ENCODE results near the gene DUSP9.

Gene DUSP9

GRCh38 chrX:153625271-153626024, 21.6 kb upstream of the DUSP9 start:
- Histone ChIP-seq H3K4me3 (replicated peaks; ENCODE audit: insufficient read depth, low read length) (no peak overlapping the region), H3K27ac (replicated peaks) (no peak overlapping the region), H3K27me3 (ENCODE audit: insufficient read depth, poor library complexity, severe bottlenecking) (no peaks in the 10 kb centered on the region)
- no peak for TF ChIP-seq SPI1 (IDR thresholded peaks at IDR 0.05; ENCODE audit: borderline replicate concordance, low read depth)
- no peak for TF ChIP-seq CTCF (IDR thresholded peaks at IDR 0.05; ENCODE audit: insufficient read depth, low read length)
- no peak for TF ChIP-seq GABPA (IDR thresholded peaks at IDR 0.05; ENCODE audit: low read depth)
- DNase-seq (ENCODE audit: low read depth in 1 of 2, low spot score in 1 of 2), result no peak

- TF ChIP-seq GABPA (IDR thresholded peaks at IDR 0.05; ENCODE audit: low read depth) (no peak), CTCF (IDR thresholded peaks at IDR 0.05; ENCODE audit: insufficient read depth, low read length) (no peak), SPI1 (IDR thresholded peaks at IDR 0.05; ENCODE audit: borderline replicate concordance, low read depth) (no peak), POLR2AphosphoS5 (IDR thresholded peaks at IDR 0.05; ENCODE audit: low read depth) (no peak), REST (IDR thresholded peaks at IDR 0.05; ENCODE audit: insufficient replicate concordance, low read depth) (no peak)
- H3K27me3 ChIP-seq (ENCODE audit: insufficient read depth, poor library complexity, severe bottlenecking), result no peaks in the 10 kb centered on the region
Observed at GRCh38 chrX:153626025-153626633, 20.9 kb upstream of the DUSP9 start.

GRCh38 chrX:153626863-153627674, 19.9 kb upstream of the DUSP9 start:
- H3K4me3 ChIP-seq (replicated peaks; ENCODE audit: insufficient read depth, low read length), result no peak overlapping the region
- no peaks in the 10 kb centered on the region for H3K27me3 ChIP-seq (ENCODE audit: insufficient read depth, poor library complexity, severe bottlenecking)
- TF ChIP-seq REST (IDR thresholded peaks at IDR 0.05; ENCODE audit: insufficient replicate concordance, low read depth) (no peak), POLR2AphosphoS5 (IDR thresholded peaks at IDR 0.05; ENCODE audit: low read depth) (no peak), GABPA (IDR thresholded peaks at IDR 0.05; ENCODE audit: low read depth) (no peak), CTCF (IDR thresholded peaks at IDR 0.05; ENCODE audit: insufficient read depth, low read length) (no peak), SPI1 (IDR thresholded peaks at IDR 0.05; ENCODE audit: borderline replicate concordance, low read depth) (no peak)
- no peak for DNase-seq (ENCODE audit: low read depth in 1 of 2, low spot score in 1 of 2)
- no peak overlapping the region for H3K27ac ChIP-seq (replicated peaks)

More at GRCh38 chrX:153626025-153626633, 20.9 kb upstream of the DUSP9 start:
- H3K27ac ChIP-seq (replicated peaks), result no peak overlapping the region
- no peak for DNase-seq (ENCODE audit: low read depth in 1 of 2, low spot score in 1 of 2)
- H3K4me3 ChIP-seq (replicated peaks; ENCODE audit: insufficient read depth, low read length), result no peak overlapping the region

Data from HL-60 (cell line).